ENCODE results near the gene RELCH.

Gene RELCH

GRCh38 chr18:62175521-62175920, 11.5 kb upstream of the RELCH start:
- DNase-seq (ENCODE audit: low read depth): no peak
- no peak overlapping the region for H3K4me3 ChIP-seq (ENCODE audit: low read depth, low read length)
- in situ Hi-C loops (cut with HindIII; ENCODE audit: low sequenced_read_pairs): loop anchor here (5.0 to 25.0 kb wide), 3 partner anchors 33 to 812 kb away; no protein-coding TSS in a partner anchor
- no peak for TF ChIP-seq CTCF (IDR thresholded peaks at IDR 0.05; ENCODE audit: low read depth, low read length, missing control alignments)

- in situ Hi-C loops (cut with HindIII; ENCODE audit: low sequenced_read_pairs): loop anchor here (5.0 to 25.0 kb wide), 3 partner anchors 35 to 810 kb away; no protein-coding TSS in a partner anchor
- TF ChIP-seq CTCF (IDR thresholded peaks at IDR 0.05; ENCODE audit: low read depth, low read length, missing control alignments): no peak
- H3K4me3 ChIP-seq (ENCODE audit: low read depth, low read length): no peak overlapping the region
- DNase-seq (ENCODE audit: low read depth): no peak
These were observed 9.8 kb upstream of the RELCH start for GRCh38 chr18:62177271-62177670.

GRCh38 chr18:62179213-62179612, 7.8 kb upstream of the RELCH start:
- no peak for DNase-seq (ENCODE audit: low read depth)
- no peak for TF ChIP-seq CTCF (IDR thresholded peaks at IDR 0.05; ENCODE audit: low read depth, low read length, missing control alignments)
- in situ Hi-C loops (cut with HindIII; ENCODE audit: low sequenced_read_pairs): loop anchor here (5.0 to 25.0 kb wide), 3 partner anchors 37 to 808 kb away; no protein-coding TSS in a partner anchor

GRCh38 chr18:62182220-62182619, 4.8 kb upstream of the RELCH start:
- no peak for DNase-seq (ENCODE audit: low read depth)
- in situ Hi-C loops (cut with HindIII; ENCODE audit: low sequenced_read_pairs): loop anchor here (25.0 kb wide), 2 partner anchors 405 to 805 kb away; no protein-coding TSS in a partner anchor
- H3K4me3 ChIP-seq (ENCODE audit: low read depth, low read length): no peak overlapping the region
- no peak for TF ChIP-seq CTCF (IDR thresholded peaks at IDR 0.05; ENCODE audit: low read depth, low read length, missing control alignments)

More at GRCh38 chr18:62179213-62179612, 7.8 kb upstream of the RELCH start:
- H3K4me3 ChIP-seq (ENCODE audit: low read depth, low read length): no peak overlapping the region

GRCh38 chr18:62183578-62184195, 3.4 kb upstream of the RELCH start:
- no peak overlapping the region for H3K4me3 ChIP-seq (ENCODE audit: low read depth, low read length)
- peak; percentile 59 for DNase-seq (ENCODE audit: low read depth)
- TF ChIP-seq CTCF (IDR thresholded peaks at IDR 0.05; ENCODE audit: low read depth, low read length, missing control alignments): peak; percentile 91
- in situ Hi-C loops (cut with HindIII; ENCODE audit: low sequenced_read_pairs): loop anchor here (25.0 kb wide), 2 partner anchors 404 to 804 kb away; no protein-coding TSS in a partner anchor

GRCh38 chr18:62186499-62186773, 619 bp upstream of the RELCH start:
- in situ Hi-C loops (cut with HindIII; ENCODE audit: low sequenced_read_pairs): loop anchor here (25.0 kb wide), 2 partner anchors 401 to 801 kb away; no protein-coding TSS in a partner anchor
- peak overlapping the region; percentile 99 for H3K4me3 ChIP-seq (ENCODE audit: low read depth, low read length)
- TF ChIP-seq CTCF (IDR thresholded peaks at IDR 0.05; ENCODE audit: low read depth, low read length, missing control alignments): no peak
- DNase-seq (ENCODE audit: low read depth): no peak
